GM20431 (cell line): ENCODE data around the gene LRRTM2.
"Not testable (repeated sequence)": the region's sequence is repeated elsewhere in the genome, so short reads cannot be mapped to it uniquely, and the experiment has no call there.

Experiments
- in situ Hi-C: fragments of 300-500 bp; cut with MseI, MboI; formaldehyde crosslinking; loops from one replicate; pipeline ENCODE4 v1.15.0; 2020; ENCODE audit warnings: low sequenced_read_pairs; ENCODE audit not compliant: unreplicated experiment

LRRTM2 gene

GRCh38 chr5:138843316-138844124 is 31.6 kb downstream of the LRRTM2 start:
- in situ Hi-C loops = no loop called here

DNA sequence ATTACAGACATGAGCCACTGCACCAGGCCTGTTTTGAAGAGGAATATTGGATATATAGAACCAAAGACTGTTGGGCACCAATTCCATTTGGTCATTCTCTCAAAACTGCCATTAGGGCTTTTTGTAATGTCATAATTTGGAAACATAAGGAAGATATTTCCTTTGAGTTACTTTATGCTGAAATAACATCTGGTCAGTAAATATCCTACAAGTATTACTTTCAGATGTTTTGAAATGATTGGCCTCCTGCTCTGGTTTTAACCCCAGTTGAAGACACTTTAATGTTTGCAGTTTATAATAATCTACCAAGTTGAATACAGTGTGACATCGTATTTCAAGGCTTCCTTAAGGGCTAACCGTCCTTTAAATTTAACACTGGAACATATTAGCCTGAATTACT is 33.6 kb downstream of the LRRTM2 start:
- in situ Hi-C loops = no loop called here

- in situ Hi-C loops = no loop called here
Observed at GRCh38 chr5:138840103-138840502, 35.0 kb downstream of the LRRTM2 start.

DNA sequence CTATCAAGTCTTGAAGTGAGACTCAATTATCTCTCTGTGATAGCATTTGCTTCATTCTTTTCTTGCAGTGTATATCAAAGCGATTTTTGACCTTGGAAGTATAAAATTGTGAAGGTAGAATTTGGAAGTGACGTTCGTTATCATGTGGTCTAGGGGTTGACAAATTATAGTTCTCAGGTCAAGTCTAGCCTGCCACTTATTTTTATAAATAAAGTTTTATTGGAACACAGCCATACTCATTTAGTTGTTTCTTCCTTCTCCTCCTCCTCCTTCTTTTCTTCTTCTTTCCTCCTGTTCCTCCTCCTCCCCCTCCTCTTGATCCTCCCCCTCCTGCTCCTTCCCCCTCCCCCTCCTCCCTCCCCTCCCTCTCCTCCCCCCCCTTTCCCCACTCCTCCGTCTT is 38.0 kb downstream of the LRRTM2 start:
- in situ Hi-C loops = no loop called here

DNA sequence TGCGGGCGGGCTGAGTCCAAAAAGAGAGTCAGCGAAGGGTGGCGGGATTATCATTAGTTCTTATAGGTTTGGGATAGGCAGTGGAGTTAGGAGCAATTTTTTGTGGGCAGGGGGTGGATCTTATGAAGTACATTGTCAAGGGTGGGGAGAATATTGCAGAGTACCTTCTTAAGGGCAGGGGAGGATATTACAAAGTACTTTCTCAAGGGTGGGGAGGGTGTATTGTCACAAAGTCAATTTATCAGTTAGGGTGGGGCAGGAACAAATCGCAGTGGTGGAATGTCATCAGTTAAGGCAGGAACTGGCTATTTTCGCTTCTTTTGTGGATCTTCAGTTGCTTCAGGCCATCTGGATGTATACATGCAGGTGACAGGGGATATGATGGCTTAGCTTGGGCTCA is 40.3 kb downstream of the LRRTM2 start:
- in situ Hi-C loops = not testable (repeated sequence)

GRCh38 chr5:138833726-138834480 is 41.2 kb downstream of the LRRTM2 start:
- in situ Hi-C loops = no loop called here

DNA sequence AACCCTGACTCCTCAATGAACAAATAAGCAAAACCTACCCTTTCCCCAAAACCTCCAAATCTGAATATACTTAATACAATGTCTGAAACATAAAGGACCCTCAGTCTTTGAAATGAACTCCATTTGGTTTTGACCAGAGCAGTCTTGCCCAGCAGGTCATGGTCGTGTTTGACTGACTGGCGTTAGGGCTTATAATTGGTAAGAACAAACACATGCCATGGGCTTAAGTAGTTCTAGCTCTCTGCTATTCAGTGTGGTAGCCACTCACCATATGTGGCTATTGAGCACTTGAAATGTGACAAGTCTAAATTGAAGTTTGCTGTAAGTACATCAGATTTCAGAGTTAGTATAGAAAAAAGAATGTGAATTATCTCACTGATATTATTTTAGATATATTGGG is 42.1 kb downstream of the LRRTM2 start:
- in situ Hi-C loops = no loop called here

DNA sequence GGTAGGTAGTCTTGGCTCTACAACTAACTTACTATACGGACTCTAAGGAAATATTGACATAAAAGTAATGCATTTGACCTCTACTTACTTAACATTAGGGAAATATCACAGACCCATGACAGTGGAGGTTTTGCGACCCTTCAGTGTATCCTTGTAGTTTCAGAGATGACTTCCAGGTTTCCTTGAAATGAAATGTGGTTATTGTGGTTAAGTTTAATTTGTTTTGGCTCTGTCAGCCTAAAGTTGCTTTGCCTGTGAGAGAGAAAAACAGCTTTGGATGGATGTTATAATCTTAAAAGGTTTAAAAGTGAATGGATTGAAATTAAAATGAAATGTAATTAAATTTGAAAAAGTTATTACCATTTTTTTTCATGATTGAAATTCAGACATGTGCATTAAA is 42.9 kb downstream of the LRRTM2 start:
- in situ Hi-C loops = no loop called here

DNA sequence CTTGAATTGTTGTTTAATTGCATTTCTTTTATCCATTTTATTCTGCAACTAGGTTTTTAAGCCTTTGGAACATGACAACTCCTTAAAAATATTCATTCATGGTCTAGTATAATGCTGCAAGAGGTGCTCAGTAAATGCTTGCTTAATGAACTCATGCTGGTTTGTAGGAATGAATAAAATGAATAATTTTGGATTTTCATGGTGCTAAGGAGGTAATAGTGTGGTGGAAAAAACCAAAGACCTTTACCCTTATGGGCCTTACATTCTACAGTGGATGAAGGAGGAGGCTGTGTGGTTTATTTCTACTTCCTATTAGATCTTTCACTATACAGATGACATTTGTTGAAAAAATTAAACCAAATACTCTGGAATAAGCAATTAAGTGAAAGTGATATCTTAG is 43.4 kb downstream of the LRRTM2 start:
- in situ Hi-C loops = no loop called here

DNA sequence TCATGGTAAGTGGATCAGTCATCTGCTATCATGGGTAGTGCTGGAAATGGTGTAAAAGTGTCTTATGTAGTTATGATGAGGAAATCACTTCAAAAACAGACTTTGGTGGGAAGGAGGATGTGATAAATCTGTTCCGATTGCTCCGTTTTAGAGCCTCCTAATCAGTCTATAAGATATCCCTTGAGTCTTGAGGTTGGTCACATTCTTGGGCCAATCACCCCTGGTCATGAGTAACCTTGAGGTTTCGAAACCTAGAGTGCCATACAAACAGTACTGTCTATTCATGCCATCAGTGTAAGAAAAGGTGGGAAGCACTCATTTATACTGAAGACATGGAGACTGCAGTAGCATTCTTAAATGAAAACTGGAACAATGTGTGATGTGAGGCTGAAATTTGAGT is 45.8 kb downstream of the LRRTM2 start:
- in situ Hi-C loops = no loop called here

DNA sequence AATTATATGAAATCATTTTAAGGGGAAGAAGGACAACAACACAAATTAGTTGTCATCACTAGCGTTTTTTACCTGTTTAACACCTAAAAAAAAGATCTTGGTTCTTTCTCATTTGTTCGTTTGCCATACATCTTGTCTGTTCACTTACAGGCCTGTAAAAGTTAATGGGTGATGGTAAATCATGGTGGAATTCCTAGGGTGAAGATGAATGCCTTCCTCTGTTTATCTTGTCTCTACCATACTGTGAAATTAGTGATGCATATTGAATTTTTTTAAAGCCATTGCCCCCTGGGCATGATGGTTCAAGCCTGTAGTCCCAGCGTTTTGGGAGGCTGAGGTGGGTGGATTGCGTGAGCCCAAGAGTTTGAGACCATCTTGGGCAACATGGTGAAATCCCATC is 46.6 kb downstream of the LRRTM2 start:
- in situ Hi-C loops = no loop called here

DNA sequence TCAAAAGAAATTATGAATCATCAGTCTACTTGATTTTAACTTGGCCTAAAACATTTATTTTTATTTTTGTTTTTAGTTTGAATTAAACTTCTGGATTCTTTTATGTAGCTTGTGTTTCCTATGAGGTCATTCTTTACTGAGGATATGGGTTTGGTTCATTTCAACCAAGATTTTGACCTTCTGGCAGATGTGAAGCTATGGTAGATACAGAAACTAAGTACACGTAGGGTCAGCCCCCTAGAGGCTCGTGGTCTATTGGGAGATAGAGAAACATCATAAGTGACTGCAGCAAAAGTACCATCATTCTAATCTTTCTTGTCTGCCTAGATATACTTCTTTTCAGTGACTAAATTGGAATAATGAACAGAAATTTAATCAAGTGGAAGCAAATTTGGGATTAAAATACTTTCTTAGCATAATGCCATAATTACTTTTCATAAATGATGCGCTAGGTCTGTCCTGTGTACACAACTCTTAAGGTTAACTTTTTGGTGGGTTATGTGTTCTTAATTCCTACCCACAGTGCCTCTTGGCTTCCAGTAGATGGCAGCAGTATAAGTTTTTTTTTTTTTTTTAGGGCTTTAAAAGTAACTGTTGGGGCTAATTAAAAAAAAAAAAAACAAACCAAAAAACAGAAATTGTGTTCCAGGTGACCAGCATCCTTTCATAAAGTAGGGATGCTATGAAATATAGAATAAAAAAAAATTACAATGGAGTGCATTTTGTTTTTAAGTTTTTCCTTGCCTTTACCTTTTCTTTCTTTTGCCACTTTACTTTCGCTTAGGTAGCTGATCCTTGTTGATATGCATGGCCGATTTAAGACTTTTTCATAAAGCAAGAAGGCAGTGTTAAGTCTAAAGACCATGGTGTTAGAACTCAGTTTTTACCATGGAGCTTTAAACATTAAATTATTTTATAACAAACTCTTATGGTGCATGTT is 49.9 kb downstream of the LRRTM2 start:
- in situ Hi-C loops = no loop called here

GRCh38 chr5:138824516-138824915 is 50.6 kb downstream of the LRRTM2 start:
- in situ Hi-C loops = no loop called here

GRCh38 chr5:138820695-138821094 is 54.4 kb downstream of the LRRTM2 start:
- in situ Hi-C loops = no loop called here

- in situ Hi-C loops = no loop called here
Observed at GRCh38 chr5:138819081-138819480, 56.1 kb downstream of the LRRTM2 start.
